WERI-Rb-1 (cell line): ENCODE data around the gene NAXD.
"Not testable (repeated sequence)": the region's sequence is repeated elsewhere in the genome, so short reads cannot be mapped to it uniquely, and the experiment has no call there.

ENCODE experiments used
- DNase-seq: peaks from one replicate; pipeline ENCODE4 v3.0.0-alpha.2; 2020
- H3K27ac ChIP-seq: fragments of 250-450 bp; sonication (Bioruptor Pico); 2 replicates; pipeline ENCODE4 v1.5.1; 2020; ENCODE audit warnings: mild to moderate bottlenecking, moderate library complexity
- H3K27me3 ChIP-seq: fragments of 250-450 bp; sonication (Bioruptor Pico); 2 replicates; pipeline ENCODE4 v1.5.1; 2021; ENCODE audit warnings: mild to moderate bottlenecking, low read depth, moderate library complexity; ENCODE audit not compliant: insufficient read depth, severe bottlenecking
- H3K36me3 ChIP-seq: fragments of 250-450 bp; sonication (Bioruptor Pico); 2 replicates; pipeline ENCODE4 v1.5.1; 2020; ENCODE audit warnings: mild to moderate bottlenecking, moderate library complexity
- H3K4me3 ChIP-seq: 2 replicates; pipeline ENCODE4 v1.5.1; 2011; ENCODE audit warnings: low read depth, mild to moderate bottlenecking, control low read depth, low read length
- H3K9me3 ChIP-seq: fragments of 250-450 bp; sonication (Bioruptor Pico); 2 replicates; pipeline ENCODE4 v1.5.1; 2021; ENCODE audit warnings: mild to moderate bottlenecking, moderate library complexity; ENCODE audit not compliant: severe bottlenecking
- CTCF ChIP-seq: IDR thresholded peaks from 2 replicates; pipeline ENCODE4 v1.5.1; 2011; ENCODE audit warnings: low read depth, mild to moderate bottlenecking, control low read depth, inconsistent platforms, low read length

Gene NAXD

GRCh38 chr13:110615322-110616102 is at the start of gene NAXD:
Gene NAXD, plus strand, starts transcription at chr13:110615545. Its CDS starts 57 bp downstream, at chr13:110615602.
- peak within 1 kb of the TSS; percentile 75 for H3K27ac ChIP-seq
- peaks cover 11% of the 10 kb centered on the region for H3K9me3 ChIP-seq
- DNase-seq = peak; percentile 99

GRCh38 chr13:110566171-110566570 is 49.2 kb upstream of the NAXD start:
- H3K9me3 ChIP-seq = no peaks in the 10 kb centered on the region
- H3K4me3 ChIP-seq = no peak overlapping the region
- peaks cover 44% of the 10 kb centered on the region for H3K27me3 ChIP-seq
- DNase-seq = no peak
- H3K36me3 ChIP-seq = no peaks in the 10 kb centered on the region
- H3K27ac ChIP-seq = no peak overlapping the region
- TF ChIP-seq CTCF = no peak

More at GRCh38 chr13:110615322-110616102, at the start of gene NAXD:
- TF ChIP-seq CTCF = no peak
- H3K27me3 ChIP-seq = no peaks in the 10 kb centered on the region
- peak within 1 kb of the TSS; percentile 88 for H3K4me3 ChIP-seq
- H3K36me3 ChIP-seq = peaks cover 15% of the 10 kb centered on the region

GRCh38 chr13:110568612-110569011 is 46.7 kb upstream of the NAXD start:
- no peak for TF ChIP-seq CTCF
- DNase-seq = no peak
- Histone ChIP-seq H3K27me3 (peaks cover 30% of the 10 kb centered on the region), H3K4me3 (no peak overlapping the region), H3K9me3 (no peaks in the 10 kb centered on the region), H3K36me3 (no peaks in the 10 kb centered on the region), H3K27ac (no peak overlapping the region)

- peaks cover 17% of the 10 kb centered on the region for H3K27me3 ChIP-seq
- not testable (repeated sequence) for H3K4me3 ChIP-seq, DNase-seq, H3K36me3 ChIP-seq, H3K27ac ChIP-seq, H3K9me3 ChIP-seq
These were observed 45.4 kb upstream of the NAXD start for GRCh38 chr13:110569962-110570361.

GRCh38 chr13:110570886-110571285 is 44.5 kb upstream of the NAXD start:
- Histone ChIP-seq H3K27me3 (peaks cover 10% of the 10 kb centered on the region), H3K4me3 (no peak overlapping the region), H3K27ac (no peak overlapping the region), H3K9me3 (no peaks in the 10 kb centered on the region), H3K36me3 (no peaks in the 10 kb centered on the region)
- no peak for TF ChIP-seq CTCF
- DNase-seq = peak; percentile 53

- H3K27me3 ChIP-seq = peaks cover 10% of the 10 kb centered on the region
These were observed 43.2 kb upstream of the NAXD start for GRCh38 chr13:110571896-110572777.

More at GRCh38 chr13:110571896-110572777, 43.2 kb upstream of the NAXD start:
- no peak for DNase-seq
- Histone ChIP-seq H3K4me3 (no peak overlapping the region), H3K36me3 (no peaks in the 10 kb centered on the region), H3K27ac (no peak overlapping the region), H3K9me3 (no peaks in the 10 kb centered on the region)
- TF ChIP-seq CTCF = no peak
